NCI-H1417 (cell line): ENCODE data around the gene SLC25A51.
"Not testable (repeated sequence)": the region's sequence is repeated elsewhere in the genome, so short reads cannot be mapped to it uniquely, and the experiment has no call there.

Source experiments
- DNase-seq, 3 experiments: peaks; one replicate each; lab custom pipeline; 2025; lab: John Stamatoyannopoulos, UW

SLC25A51 gene

DNA sequence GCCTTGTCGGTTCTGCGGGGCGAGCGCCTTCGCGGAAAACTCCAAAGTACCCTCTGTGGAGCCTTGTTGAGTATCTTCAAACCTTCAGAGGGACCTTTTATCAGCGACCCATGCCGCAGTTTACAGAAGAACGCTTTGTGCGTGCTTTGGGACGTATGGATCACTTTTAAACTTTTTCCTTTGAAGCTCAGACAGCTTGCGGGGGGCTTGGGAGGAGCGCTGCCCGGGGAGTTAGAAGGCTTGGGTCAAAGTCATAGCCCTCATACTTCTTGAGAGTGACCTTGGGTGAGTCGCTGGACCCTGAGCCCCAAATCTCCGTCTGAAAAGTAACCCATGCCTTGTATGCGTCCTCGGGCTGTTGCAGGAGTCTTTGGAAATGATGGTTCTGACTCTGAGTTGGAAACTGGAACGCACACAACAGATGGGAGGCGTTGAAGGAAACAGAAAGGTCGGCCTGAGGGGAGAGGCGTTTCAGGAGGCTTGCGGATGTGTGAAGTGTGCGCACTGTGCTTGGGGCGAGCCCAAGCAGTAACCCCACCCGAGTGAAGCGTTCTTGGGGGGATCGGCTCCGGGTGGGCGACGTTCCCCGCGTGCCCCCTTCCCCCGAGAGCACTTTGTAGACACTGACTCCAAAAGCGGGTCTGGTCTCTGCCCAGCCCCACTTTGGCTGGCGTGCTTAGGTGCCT is 661 bp upstream of the SLC25A51 start:
- DNase-seq, result peak in 1 of 3 experiments; percentile 75

DNA sequence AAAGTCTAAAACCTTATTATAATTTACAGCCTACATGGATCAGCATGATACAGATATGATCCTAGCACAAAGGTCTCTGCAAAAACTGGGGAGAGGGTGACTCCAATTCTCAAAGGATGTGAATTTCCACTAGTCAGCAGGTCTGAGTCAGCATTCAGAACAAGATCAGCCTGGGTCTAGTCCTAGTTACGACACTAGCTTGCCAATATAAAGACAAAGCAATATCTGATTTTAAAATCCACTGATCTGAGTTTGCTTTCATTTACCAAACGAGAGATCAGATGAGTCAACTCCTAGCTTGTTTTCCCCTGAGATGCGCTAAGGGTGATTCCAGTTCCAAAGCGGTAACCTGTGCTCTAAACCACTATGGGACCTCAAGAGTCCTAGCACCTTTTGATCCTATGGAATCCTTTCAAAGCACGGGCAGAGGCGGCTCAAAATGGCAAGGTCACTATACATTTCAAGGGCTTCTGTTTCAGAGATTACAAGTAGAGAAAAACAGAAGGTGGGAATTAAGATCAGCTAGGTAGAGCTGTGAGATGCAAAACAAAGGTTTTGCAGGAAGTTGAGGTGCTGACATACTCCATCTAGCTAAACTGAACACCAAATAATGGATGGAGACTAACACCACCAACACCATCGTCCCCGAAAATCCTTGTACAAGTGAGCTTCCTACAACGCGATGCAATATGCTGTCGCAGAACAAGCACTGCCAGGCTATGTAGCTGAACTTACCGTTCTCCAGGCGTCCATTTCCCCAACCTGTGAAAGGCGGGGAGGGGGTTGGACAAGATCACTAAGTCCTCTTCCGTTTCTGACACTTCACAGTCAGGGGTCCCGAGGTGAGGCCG is 906 bp downstream of the SLC25A51 start:
- DNase-seq, result peak in 2 of 3 experiments; percentile 57 to 62

DNA sequence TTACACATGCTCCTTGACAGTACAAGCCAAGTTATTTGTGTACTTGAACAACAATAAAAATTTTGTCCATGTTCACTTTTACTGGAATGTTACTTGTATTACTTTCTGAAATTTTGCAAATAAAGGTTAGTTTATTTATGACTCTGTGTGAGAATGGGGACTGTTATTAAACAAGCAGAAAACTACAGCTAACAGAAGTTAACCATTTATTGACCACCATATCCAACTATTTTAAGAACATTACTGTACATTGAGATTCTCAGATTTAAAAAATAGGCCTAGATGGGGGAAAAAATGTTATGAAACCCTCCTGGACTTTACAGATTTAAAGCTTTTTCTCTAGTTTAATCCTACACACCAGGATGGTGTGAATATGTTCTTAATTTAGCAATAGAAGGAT is 1.8 kb downstream of the SLC25A51 start:
- DNase-seq, result no peak

DNA sequence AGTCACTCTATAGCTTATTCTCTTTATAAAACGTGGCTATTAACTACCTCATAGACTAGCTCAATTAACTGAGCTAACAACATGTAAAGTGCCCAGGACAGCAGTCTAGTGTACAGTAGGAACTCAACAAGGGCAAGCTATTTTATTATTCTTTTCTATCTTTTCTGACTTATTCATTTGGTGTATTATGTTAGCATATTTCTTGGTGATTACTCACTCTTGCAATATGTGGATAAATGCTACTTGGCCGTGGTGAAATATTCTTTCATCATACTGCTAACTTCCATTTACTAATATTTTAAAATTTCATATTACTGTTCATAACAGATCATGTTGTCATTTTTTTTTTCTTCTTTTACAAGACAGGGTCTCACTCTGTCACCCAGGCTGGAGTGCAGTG is 4.9 kb downstream of the SLC25A51 start:
- no peak for DNase-seq

DNA sequence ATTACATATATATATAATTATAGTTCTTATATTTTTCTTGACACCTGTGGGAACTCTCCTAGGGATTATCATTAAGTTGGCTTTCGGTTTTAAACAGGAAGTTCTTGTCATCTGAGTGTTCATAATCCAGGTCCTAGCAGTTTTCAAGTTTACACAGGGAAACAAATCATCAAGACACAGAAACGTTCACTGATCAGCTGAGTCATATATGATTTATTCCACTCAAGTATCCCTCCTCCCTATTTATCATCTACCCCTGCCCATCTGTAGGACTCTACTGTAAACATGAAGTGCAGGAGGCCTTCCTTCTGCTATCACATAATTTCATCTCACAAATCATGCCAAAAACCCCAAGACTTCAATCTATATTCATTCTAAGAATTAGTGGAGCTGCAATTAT is 6.3 kb downstream of the SLC25A51 start:
- no peak for DNase-seq

DNA sequence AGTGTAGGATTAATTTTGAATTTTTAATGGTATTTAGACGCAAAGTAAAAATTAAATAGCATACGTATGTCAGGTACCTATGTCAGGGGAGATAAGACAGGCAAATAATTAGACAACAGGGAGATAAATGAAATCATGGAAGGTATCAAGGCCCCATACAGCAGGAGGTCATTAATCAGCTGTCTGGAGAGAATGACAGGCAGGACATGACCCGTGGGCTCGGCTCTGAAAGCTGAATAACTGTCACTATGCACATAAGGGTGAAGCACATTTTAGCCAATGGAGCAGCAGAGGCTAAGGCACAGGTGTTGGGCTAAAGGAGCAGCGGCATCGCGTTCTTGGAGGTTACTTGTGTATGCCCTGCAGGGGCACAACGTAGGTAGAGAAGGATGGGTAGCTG is 11.9 kb downstream of the SLC25A51 start:
- DNase-seq, result peak in 1 of 3 experiments; percentile 4

DNA sequence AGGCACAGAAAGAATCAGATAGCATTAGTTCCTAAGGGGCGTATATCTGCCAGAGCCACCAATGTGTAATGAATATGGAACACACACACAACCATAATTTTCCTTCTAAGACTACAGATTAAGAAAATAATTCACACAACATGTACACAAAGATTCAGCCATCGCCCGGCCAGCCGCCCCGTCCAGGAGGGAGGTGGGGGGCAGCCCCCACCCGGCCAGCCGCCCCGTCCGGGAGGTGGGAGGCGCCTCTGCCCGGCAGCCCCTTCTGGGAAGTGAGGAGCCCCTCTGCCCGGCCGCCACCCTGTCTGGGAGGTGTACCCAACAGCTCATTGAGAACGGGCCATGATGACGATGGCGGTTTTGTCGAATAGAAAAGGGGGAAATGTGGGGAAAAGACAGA is 12.9 kb downstream of the SLC25A51 start:
- DNase-seq, result not testable (repeated sequence)

DNA sequence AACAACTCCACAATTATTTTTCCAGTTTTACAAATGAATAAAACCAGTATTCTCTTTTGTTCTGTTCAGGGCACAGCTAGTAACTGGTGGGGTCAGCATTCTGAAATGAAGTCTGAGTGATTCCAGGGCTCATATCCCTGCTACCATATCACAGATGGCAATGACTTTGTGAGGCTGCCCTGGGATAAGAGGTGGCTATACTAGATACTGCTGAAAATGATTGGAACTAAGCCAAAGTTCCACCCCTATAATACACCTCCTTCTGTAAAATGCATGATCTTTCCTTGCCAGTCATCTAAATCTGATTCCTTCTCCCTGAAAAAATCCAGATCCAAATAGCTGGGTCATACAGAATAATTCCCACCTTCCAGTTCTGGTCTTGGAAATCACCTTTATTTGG is 14.4 kb downstream of the SLC25A51 start:
- no peak for DNase-seq

DNA sequence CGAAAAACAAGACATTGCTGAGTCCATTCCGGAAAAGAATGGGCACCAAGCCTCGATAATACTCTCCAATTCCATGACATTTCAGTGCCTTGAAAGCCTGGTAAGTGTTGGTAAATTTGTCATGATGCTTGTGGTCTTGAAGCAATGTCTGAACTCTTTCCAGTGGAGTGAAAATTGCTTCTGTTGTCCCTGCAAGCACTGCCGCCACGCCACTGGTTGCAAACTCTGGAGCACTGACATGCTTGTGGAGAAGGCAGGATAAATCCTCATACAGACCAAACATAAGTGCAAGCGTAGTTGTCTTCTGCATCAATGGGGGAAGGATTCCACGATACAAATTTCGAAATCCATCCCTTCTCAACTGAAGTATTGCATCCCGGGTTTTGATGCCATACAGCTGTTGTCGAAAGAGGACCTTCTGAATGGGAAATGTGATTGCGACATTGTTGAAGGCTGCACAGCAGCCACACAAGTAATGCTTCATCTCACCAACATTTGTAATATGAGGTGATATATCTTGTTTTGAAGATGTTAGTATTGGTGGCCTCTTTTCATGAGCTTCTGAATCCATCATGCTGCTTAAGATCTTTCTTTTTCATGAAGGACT is 15.8 kb downstream of the SLC25A51 start:
- DNase-seq, result not testable (repeated sequence)

DNA sequence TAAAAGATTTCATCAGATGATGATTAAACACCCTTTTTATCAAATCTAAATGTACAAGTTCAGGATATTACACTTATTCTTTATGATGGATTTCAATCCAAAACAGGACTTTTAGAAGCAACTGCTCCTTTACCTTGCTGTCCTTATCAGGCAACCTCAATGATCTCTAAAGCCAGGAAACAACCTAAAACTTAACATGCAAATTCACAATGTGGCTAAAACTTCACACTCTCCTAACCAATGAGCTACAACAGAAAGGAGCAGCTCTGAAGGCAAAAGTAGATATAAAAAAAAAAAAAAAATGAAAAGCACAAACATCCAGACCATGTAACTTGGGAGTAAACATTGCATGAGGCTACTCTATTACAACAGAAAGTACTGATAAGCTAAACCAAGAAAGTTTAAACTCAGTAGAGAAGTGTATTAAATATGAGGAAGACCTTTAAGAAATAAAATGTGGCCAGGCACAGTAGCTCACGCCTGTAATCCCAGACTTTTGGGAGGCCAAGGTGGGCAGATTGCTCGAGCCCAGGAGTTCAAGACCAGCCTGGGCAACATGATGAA is 22.9 kb downstream of the SLC25A51 start:
- no peak for DNase-seq

DNA sequence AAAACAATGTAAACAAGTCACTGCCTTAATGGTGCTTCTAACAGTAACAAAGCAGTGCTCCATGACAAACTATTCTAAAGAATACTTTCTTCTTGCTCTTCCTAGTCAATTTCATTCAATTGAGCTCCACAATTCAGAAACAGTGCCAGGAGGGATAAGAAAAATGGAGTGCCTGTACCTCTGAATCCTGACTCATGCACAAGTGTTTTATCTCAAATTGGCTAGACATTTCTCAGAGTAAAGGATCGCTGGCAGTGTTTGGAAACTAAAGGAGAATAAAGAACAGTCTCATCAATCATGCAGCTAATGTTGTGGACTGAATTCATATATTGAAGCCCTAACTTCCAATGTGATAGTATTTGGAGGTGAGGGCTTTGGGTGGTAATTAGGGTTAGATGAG is 27.6 kb downstream of the SLC25A51 start:
- no peak for DNase-seq

DNA sequence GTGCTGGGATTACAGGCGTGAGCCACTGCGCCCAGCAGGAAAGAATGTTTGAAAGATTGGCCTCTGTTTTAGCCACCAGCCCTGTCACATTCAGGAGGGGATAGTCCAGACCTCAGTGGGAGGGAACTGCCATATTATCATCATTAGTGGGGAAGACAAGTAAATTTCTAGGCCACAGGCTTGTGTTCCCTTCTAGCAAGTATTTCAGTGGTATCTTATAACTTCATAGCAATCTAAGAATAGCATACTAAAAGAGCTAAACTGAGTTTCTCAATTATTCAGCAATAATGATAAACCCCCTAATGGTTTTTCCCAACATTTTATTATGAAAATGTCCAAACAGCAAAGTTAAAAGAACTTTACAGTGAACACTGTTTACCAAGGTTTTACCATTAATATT is 30.0 kb downstream of the SLC25A51 start:
- no peak for DNase-seq

DNA sequence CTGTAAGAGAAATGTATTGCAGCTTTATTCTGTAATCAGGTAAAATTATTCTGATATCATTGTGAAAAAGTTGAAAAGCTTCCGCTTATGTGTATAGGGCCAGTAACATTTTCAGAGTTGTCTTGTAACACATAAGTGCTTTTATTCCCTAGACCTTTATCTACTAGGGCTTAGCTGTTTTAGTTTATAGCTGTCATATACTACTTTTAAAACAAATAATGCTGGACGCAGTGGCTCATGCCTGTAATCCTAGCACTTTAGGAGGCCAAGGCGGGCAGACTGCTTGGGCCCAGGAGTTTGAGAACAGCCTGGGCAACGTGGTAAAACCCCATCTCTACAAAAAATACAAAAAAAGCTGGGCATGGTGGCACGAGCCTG is 33.1 kb downstream of the SLC25A51 start:
- DNase-seq, result no peak

DNA sequence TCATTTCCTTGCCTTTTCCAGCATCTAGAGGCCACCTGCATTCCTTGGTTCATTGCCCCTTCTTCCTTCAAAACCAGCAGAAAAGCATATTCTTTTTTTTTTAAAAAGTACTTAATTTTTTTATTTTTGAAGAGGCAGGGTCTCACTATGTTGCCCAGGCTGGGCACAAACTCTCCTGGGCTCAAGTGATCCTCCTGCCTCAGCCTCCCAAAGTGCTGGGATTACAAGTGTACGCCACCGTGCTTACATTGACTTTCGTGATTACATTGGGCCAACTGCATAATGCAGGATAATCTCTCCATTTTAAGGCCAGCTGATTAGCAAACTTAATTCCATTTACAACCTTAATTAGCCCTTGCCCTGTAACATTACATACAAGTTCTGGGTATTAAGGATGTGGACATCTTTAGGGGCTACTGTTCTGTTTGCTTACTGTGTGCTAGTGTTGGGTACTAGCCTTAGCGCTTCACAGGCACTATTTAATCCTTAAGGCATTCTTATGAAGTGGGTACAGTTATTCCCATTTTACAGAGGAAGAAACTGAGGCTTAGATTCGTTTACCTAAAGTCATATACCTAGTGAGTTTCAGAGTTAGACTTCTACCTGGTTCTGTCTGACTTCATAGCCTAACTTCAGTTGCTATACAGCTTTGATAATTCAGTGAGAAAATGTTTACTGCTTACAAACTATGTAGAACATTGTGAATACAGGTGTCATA is 33.7 kb downstream of the SLC25A51 start:
- DNase-seq, result no peak

DNA sequence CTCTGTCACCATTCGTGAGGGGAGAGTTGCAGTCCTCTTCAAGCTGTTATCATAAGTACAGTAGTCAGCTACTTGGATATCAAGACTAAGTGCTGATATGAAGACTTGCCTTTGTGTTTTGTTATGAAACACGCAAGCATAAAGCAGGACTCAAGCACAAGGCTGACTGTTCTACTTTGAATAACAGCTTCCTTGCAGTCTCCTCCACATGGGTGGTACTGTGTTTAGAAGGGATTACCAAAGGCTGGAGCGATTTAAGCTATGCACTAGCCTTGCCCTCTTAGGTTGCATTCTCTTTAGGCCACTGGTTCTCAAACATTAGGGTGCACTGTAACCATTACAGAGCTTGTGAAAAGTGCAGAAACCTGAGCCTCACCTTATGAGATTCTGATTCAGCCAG is 41.4 kb downstream of the SLC25A51 start:
- DNase-seq, result no peak

DNA sequence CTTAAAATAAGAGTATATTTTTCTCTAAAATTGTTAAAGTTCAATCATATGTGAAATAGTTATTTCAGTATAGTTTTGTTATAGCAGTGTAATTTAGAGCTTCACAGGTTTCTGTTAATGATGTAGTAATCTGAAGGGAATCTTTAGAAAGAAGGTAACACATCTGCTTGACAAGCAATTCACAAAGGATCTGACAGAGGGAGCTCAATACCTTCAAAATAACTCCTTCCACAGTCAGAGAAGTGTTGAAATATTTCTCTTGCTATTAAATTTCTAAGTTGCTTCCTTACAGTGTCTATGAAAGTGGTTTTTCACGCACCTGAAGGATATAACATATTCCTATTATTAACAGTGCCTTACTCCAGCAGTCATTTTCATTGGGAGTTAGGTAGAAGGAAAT is 44.9 kb downstream of the SLC25A51 start:
- DNase-seq, result peak in 1 of 3 experiments; percentile 1

DNA sequence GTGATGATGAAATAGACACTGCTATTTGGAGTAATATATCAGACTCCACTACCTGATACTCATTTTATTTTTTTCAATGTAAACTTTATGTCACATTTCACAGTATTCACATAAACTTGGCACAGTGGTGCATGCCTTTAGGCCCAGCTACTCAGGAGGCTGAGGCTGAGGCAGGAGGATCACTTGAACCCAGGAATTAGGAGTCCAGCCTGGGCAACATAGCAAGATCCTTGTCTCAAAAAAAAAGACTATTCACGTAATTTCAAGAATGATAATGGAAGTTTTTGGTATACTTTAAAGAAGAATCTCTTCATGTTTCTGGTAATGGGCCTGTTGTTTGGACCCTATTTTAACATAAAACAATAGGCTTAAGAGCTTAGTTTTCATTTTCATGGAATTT is 47.4 kb downstream of the SLC25A51 start:
- DNase-seq, result no peak

DNA sequence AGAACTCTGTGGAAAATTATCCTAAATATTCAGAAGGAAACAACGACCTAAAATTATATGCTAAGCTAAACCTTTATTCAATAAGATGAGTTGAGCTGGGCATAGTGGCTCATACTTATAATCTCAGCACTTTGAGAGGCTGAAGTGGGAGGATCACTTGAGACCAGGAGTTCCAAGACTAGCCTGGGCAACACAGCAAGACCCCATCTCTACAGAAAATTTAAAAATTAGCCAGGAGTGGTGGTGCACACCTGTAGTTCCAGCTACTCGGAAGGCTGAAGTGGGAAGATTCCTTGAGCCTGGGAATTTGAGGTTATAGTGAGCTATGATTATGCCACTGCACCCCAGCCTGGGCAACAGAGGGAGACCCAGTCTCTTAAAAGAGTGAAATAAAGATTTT is 51.7 kb downstream of the SLC25A51 start:
- no peak for DNase-seq

DNA sequence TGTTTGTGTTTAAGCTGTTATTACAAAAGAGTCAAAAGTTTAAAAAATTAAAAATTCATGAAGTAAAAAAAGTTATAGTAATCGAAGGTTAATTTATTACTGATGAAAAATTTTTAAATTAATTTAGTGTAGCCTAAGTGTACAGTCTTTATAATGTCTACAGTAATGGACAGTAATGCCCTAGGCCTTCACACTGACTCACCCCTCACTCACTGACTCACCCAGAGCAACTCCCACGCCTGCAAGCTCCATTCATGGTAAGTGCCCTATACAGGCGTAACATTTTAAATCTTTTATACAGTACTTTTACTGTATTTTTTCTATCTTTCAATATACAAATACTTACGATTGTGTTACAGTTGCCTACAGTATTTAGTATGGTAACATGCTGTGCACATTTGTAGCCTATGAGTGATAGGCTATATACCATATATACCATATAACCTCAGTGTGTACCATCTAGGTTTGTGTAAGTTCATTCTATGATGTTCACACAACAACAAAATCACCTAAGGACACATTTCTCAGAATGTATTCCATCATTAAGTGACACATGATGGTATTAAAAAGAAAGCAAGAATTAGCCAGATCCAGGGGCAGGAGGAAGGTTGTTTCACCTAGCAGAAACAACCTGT is 63.2 kb downstream of the SLC25A51 start:
- no peak for DNase-seq

DNA sequence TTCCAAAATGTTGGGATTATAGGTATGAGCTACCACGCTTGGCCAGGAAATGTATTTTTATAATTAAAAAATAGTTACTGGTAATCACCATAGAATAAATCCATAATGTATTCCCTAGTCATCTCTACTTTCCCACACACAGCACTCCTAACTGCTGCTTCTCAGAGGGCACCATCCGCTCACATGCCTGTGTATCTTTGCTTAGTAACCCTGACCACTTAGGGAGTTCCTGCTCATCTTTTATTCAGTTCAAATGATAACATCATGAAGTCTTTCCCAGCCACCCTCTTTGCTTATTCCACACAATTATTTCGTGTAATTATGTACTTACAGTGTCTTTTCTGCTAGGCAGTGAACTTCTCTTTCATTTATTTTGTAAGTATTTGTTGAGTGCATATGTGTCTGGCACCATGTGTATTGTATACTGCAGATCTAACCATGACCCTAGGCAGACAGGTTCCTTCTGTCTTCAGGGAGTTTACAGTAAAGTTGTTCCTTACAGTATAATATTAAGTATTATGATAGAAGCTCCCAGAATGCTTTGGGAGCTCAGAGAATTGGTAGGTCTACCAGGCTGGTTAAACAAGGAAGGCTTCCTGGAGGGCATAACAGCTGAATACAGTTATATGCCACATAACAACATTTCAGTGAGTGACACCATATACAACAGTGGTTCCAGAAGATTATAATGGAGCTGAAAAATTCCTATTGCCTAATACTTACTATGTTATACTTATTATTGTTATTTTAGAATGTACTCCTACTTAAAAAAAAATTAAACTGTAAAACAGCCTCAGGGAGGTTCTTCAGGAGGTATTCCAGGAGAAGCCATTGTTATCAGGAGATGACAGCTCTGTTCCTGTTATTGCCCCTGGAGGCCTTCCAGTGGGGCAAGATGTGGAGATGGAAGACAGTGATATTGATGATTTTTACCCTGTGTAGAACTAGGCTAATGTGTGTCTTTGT is 64.1 kb downstream of the SLC25A51 start:
- no peak for DNase-seq
